NCI-H2196 treated with DMSO at 0.1 percent for 48 hours (cell line): ENCODE results near the gene IL32.

Source experiments
- DNase-seq: peaks from one replicate; lab custom pipeline; 2025; ENCODE audit not compliant: unreplicated experiment; lab: John Stamatoyannopoulos, UW

The IL32 gene

DNA sequence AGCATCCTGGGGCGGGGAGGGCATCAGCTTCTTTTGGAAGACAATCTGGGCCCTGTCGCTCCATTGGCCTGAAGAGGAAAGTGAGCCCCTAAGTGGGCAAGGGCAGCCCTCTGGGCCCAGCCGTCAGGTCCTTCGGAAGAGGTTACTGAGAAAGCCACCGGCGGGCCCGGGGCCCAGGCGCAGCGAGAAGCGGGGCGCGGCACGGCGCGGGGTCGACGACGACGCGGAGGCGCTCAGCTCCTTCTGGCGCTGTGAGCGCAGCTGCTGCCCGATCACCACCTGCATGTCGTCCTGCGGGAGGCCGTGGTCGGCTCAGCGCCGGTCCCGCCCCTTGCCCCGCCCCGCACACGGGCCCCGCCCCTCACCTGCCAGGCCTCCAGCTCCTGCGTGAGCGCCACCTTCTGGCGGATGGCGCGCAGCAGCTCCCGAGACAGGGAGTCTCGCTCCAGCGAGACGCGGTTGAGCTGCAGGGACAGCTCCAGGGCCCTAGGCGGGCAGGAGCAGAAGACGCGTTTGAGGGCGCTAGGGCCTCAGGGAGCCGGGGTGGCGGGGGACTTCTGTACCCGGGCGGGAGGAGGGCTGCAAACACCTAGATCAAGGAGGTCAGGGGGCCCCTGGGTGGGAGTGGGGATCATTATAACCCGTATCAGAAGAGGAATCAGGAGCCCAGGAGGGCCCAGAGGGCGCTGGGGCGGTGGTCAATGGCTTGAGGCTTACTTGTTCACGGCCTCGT is 37.3 kb upstream of the IL32 start:
- peak; percentile 80 for DNase-seq

GRCh38 chr16:3028716-3029319 is 36.6 kb upstream of the IL32 start:
- DNase-seq, result no peak

DNA sequence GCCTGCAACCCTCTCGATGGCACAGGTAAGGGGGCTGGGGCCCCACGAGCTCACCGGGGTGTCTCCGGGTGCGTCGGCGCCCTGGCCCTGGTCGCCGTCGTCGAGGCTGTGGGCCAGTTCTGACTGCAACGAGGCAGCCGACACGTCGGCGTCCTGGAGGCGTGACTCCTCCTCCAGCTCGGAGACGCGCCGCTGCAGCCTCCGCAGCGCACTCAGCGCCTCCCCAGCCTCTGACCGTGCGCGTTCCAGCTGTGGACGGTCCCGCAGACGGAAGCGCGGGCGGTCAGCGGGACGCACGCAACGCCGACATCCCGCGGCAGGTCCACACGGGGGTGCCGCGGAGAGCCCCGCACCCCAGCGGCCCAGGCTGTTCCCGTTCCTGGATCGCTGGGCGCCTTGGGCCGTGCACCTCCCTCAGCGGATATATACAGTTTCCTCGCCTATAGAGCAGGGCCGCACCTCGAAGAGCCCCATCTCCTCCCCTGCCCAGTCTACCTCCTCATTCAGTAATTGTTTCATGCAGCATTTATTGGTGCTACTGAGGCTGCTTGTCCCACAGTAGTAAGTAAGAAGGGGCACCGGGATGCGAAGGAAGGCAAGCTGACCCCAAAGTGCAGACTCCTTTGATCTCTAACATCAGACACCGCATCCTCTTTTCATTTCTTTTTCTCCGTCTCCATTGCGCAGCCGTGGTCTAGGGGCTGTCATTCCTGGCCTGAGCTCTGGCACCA is 35.8 kb upstream of the IL32 start:
- DNase-seq, result peak; percentile 31

GRCh38 chr16:3030222-3031212 is 34.9 kb upstream of the IL32 start:
- no peak for DNase-seq

DNA sequence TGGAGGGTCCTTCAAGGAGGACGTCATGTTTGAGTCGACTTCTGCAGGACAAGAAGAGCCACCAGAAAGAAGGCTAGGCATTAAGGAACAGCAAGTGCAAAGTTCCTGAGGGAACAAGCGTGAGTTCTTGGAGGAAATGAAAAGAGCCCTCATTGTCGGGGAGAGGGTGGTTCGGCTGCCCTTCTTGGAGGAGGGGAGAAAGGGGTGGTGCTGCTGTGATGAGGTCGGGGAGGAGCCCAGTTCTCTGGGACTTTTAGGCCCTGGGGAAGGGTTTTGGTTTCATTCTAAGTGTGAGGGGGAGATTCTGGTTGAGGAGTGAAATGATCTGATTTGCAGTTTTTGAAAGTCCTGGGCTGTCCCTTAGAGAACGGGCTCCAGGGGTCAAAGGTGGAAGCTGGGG is 32.8 kb upstream of the IL32 start:
- DNase-seq, result no peak

GRCh38 chr16:3035289-3035971 is 30.0 kb upstream of the IL32 start:
- no peak for DNase-seq

DNA sequence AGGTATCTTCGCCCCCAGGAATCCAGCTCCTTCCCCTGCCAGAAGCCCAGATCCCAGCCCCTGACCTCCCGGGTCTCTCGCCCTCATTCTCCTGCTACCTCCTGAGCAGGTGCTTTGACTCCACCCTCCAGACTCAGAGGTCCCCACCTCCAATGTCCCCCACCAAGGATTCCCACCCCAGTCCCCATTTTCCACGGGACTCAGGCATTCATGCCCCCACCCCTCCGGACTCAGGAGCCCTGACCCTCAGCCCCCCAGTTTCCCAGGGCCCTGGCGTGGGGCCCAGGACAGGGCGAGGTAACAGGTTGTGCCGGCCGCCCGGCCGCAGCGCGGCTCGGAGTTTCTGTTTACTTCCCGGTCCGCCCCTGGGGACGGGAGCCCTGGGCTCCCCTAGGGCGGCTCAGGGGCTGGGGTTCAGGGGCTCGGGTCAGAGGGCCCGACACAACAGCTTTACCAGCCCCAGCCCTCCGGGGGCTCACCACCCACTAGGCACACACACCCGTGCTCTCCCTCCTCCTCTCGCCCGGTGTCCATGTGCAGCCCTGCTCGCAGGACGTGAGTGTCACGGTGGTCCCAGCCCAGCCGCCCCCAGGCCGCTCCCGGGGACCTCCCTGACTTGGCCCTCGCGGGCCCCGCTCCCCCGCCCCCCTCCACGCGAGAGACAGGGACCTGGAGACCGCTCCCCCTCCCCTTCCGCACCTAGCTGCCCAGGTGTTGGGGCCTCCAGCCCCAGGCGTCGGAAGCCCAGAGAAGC is 29.3 kb upstream of the IL32 start:
- DNase-seq, result no peak

DNA sequence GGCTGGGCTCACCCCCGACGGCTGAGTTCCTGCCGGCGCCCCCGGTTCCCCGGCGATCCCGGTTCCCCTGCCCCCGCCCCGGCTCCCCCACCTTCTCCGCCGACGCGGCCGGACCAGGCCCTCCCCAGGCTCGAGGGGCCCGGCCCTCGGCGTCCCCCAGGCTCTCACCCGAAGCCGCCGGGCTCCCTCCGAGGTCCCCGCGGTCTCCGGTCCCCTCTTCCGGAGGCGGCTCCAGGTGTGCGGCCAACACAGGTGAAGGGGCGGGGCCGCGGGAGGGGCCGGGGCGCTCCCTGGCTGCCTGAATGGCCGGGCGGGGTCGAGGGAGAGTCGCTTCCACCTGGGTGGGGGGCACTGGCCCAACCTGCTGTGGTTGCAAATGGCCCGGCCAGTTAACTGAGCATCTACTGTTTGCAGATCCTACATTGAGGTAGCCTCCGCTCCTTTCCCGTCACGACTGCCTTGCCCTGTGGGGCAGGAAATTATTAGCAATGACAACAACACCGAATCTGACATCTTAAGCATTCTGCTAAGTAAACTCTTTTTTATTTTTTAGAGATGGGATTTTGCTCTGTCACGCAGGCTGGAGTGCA is 28.6 kb upstream of the IL32 start, which contains the start of gene BICDL2:
BICDL2 (minus strand) TSS at position 219 of the 590 bp plus-strand sequence. CDS start 1,448 bp downstream, outside the sequence.
- no peak for DNase-seq

- DNase-seq, result peak; percentile 53
These were observed 27.2 kb upstream of the IL32 start for GRCh38 chr16:3038256-3038655.

- no peak for DNase-seq
These were observed 26.5 kb upstream of the IL32 start for GRCh38 chr16:3038896-3039295.

DNA sequence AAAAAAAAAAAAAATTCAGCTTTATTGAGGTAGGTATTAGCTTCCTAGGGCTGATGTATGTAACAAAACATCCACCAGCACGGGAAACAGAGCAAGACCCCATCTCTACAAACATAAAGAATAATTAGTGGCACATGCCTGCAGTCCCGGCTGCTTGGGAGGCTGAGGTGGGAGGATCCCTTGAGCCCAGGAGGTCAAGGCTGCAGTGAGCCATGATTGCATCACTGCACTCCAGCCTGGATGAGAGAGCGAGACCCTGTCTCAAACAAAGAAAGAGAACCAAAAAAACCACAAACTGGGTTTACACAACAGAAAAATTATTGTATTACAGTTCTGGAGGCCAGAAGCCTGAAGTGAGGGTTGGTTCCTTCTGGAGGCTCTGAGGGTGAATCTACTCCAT is 23.1 kb upstream of the IL32 start:
- no peak for DNase-seq

- DNase-seq, result no peak
These were observed 20.7 kb upstream of the IL32 start for GRCh38 chr16:3044708-3045107.

GRCh38 chr16:3045758-3046640 is 19.4 kb upstream of the IL32 start, which contains the start of gene MMP25:
Gene MMP25 (plus strand): TSS chr16:3046561. CDS start chr16:3046918, 357 bp downstream.
- DNase-seq, result no peak

- no peak for DNase-seq
These were observed 18.6 kb upstream of the IL32 start for GRCh38 chr16:3046641-3047386.

GRCh38 chr16:3047387-3047720 is 18.1 kb upstream of the IL32 start:
- DNase-seq, result no peak

DNA sequence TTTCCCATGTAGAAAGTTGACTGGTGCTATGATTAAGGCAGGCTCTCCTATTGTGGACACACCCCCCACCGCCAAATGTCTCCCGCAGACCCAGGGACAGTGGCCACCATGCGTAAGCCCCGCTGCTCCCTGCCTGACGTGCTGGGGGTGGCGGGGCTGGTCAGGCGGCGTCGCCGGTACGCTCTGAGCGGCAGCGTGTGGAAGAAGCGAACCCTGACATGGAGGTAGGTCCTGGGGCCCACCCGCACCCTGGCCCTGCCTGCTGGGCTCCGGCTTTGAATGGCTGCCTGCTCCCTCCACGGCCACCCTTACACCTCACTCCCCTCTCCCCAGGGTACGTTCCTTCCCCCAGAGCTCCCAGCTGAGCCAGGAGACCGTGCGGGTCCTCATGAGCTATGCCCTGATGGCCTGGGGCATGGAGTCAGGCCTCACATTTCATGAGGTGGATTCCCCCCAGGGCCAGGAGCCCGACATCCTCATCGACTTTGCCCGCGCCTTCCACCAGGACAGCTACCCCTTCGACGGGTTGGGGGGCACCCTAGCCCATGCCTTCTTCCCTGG is 15.4 kb upstream of the IL32 start:
- no peak for DNase-seq

GRCh38 chr16:3050487-3050886 is 15.0 kb upstream of the IL32 start:
- DNase-seq, result no peak
